Putamen (tissue), 1 donor: ENCODE data around the gene SLC44A1.
A peak's percentile ranks its signal among the peaks of the same experiment; 100 is the strongest.

Source experiments
- DNase-seq: peaks from one replicate; pipeline ENCODE4 v3.0.0-alpha.2; 2016; ENCODE audit warnings: low spot score

Gene SLC44A1

DNA sequence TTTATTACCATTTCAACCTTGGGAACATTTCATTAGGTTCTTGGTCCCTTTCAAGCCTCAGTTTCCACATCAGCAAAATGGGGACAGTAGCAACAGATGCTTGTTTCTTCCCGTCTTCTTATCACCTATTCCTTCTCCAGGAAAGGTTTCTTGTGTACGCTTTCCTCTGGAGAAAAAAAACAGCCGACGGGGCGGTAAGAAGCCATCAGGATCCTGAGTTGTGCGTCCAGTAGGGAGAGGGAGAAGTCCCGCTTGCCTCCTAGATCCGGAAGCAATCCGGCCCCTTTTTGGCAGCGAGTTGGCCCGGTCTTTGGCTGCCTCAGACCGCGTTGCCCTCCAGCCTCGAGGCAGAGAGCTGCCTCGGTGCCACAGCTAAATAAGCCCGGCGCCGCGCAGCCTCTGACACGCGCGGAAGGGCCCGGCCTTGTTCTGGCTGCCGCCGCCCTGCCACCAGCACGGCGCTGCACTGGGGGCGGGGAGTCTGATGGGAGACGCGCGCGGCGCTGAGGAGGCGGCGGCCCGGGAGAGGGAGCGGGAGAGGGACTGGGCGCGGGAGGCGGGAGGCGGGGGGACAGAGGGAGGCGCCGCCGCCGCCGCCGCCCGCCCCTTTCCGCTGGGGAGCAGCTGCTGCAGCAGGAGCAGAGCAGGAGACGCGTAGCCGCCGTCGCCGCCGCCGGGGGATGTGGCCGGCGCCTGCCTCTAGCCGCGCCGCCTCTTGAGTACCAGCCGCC lies at the start of gene SLC44A1:
Gene SLC44A1 (plus strand): TSS at position 649 of the 731 bp plus-strand sequence. CDS start 218 bp downstream, outside the sequence.
- DNase-seq, result peak; percentile 98

GRCh38 chr9:105195259-105195658 lies 49.2 kb upstream of the SLC44A1 start:
- no peak for DNase-seq

- no peak for DNase-seq
Observed at GRCh38 chr9:105198023-105198422, 46.4 kb upstream of the SLC44A1 start.

DNA sequence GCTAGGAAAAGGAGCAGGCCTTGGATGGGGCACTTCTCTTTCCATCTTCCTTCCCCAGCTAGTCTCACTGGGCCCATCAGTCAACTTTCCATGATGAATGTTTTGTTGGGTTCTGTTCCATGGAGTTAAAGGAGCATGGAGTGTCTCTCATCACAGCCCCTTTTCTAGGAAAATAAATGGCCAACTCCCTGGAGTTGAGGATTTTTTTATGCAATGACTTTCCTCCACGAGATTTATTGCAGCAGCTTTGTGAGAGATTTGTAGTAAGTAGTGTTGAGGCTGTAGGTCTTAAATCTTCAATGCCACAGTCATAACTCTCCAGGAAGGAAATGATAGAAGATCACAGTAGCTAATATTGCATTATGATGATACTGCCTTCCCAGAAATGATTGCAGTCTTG lies 45.6 kb upstream of the SLC44A1 start:
- no peak for DNase-seq

DNA sequence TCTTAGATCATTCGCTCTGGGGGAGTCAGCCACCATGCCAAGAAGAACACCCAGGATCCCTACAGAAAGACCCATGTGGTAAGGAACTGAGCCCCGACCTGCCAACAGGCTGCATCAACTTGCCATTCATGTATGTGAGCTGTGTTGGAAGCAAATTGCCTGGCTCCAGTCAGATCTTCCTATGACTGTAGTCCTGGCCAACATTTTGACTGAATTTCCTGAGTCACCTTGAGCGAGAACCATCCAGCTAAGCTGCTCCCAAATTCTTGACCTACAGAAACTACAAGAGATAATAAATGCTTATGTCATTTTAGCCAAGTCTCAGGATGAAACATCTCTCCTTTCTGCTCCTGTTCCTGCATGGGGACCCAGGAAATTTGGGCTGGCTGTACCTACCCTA lies 40.0 kb upstream of the SLC44A1 start:
- DNase-seq, result no peak

DNA sequence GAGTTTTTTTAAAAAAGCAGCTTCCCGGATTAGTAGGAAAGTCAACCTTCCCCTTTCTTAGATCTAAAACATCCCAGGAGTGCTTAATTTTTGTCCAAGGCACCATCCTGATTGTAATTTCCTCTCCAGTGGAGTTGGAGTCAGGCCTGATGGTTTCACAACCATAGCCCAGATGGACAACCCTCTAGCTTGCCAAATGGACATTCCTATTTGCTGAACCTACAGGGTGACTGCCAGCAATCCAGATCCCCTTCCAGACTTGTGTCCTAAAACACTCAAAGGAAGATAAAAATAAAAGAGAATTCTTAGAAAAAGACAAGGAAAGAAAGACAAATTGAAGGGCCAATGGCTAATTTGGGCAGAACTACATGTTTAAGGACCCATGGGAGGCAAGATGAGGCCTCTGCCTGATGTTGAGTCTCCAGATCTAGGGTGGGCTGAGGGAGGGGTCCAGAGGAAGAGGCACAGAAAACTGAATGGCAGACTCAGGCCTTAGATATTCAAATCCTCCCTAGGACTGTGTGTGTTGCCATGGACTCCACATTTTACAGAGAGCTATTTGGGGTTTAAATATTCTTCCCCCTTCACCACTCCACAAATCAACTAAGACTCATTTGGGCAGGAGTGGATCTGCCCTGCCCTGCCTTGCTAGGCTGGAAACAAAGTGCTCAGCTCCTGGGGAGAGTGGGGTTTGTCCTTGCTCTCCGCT lies 38.5 kb upstream of the SLC44A1 start:
- DNase-seq, result no peak

DNA sequence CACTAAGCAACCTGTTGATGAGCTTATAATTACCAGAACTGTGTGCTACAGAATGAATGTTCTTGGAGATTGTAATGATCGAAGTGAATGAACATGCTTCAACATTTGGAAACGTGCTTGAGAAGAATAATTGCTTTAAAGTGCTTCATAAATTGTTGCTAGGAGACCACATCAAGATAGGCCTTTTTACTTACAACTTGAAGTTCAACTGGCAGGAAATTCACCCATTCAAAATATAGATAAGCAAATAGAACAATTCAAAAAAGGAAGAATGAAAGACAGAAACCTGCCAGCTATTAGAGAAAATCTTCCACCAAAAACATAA lies 38.0 kb upstream of the SLC44A1 start:
- DNase-seq, result no peak

DNA sequence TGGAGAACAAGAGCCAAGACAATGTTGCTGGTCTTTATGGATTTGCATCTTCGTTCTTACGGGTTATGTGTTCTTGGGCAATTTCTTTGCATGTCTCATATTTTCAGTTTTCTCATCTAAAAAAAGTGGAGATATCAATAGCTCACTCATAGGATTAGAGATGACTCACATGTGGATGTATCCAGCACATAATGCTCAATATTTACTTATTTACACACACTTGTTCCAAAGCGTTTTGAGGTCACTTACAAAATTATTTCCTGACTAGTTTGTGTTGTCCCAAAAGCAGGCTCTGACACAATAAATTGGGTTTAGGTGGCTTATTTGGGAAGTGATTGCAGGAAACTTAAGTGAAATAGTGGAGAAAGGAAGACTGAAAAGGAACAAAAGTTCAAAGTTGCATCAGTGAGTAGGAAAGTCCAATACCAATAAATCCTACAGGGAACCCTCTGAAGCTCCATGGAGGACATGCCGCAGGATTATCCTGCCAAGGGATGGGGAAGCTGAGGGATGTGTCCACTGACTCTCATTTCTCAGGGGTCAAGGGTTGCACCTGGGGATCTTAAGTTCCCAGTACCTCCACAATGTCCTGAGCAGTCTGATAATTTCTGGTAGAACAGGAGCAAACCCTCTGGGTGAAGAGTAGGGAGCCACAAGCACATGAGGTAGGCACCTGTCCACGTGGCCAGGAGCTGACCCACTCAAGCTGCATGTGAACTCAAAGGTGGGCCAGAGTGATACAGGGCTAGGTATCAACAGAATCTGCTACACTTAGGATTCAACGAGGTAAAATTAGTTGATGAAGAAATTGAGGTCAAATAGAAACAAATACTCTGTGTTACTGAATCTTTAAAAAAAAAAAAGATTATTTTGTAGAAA lies 37.4 kb upstream of the SLC44A1 start:
- no peak for DNase-seq

GRCh38 chr9:105216440-105217178 lies 27.8 kb upstream of the SLC44A1 start:
- peak; percentile 70 for DNase-seq

- no peak for DNase-seq
Observed at GRCh38 chr9:105218673-105219072, 25.8 kb upstream of the SLC44A1 start.

- no peak for DNase-seq
Observed at GRCh38 chr9:105219291-105219805, 25.1 kb upstream of the SLC44A1 start.

- no peak for DNase-seq
Observed at GRCh38 chr9:105220451-105220850, 24.0 kb upstream of the SLC44A1 start.

DNA sequence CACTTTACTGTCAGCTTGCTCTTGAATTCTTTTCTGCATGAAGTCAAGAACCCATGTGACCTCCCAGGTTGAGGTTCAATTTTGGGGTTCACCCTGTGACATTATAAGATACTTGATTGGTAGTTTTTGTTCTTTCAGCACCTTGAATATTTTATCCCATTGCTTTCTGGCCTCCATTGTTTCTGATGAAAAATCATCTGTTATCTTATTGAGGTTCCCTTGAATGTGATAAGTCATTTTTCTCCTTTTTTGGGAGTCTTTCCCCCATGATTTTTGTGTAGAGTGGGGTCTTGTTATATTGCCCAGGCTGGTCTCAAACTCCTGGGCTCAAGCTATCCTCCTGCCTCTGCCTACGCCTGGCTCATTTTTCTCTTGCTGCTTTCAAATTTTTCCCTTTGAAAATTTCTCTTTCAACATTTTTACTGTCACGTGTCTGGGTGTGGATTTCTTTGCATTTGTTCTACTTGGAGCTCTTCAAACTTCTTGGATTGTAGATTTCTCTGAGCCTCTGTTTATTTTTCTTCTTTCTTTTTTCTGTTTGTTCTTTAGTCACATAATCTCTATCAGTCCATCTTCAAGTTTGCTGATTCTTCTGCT lies 20.8 kb upstream of the SLC44A1 start:
- DNase-seq, result no peak

DNA sequence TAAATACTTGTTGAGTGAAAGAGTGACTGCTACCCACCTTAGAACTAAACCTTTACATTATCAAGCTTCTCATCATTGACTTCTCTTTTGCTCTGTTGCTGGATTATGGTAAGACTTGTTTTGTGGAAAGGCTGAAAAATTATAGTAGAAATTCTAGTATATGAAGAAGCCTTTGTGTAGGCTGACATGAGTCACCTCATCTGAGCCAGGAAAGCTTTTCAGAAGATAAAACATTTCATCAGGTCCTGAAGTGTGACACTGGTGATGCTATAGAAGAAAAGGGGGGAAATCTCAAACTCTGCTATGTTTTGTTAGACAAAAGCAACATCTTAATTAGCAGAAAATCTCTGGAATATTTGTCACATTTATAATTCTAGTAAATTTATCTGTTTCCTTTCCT lies 18.4 kb upstream of the SLC44A1 start:
- no peak for DNase-seq

- no peak for DNase-seq
Observed at GRCh38 chr9:105232207-105232606, 12.2 kb upstream of the SLC44A1 start.

- DNase-seq, result no peak
Observed at GRCh38 chr9:105233873-105234272, 10.6 kb upstream of the SLC44A1 start.

DNA sequence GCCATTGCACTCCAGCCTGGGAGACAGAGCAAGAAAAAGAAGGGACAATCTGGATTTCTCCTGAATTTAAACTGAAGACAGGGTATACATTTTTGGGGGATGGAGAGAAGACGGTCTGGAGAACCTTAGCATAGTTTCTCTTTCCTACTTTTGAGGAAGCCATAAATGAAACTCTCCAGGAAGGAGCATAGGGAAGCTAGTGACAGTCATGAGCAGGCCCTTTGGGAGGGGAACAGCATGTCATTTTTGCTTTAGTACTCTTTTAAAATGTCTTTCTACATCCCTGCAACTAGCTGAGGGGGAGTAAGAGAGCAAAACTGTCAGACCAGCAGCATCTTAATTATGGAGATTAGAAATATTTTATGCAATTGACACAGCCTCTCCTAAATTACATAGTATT lies 8.2 kb upstream of the SLC44A1 start:
- DNase-seq, result no peak

DNA sequence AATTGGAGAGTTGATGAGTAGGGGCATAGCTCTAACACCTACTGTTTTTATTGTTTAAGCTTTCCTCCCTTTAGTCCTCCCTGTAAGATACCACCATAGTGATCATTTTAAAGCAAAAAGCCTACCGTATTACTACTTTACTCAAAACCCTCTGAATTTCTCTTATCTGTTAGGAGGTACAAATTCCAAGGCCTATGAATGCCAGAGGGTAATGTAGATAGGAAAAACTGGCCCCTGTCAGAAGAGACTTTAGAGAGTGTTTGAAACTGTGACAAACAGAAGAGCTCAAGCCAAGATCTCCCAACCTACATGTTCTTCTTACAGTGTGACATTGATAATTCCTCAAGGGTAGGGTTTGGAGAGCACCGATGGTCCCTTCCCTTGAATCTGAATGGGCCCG lies 7.2 kb upstream of the SLC44A1 start:
- no peak for DNase-seq

DNA sequence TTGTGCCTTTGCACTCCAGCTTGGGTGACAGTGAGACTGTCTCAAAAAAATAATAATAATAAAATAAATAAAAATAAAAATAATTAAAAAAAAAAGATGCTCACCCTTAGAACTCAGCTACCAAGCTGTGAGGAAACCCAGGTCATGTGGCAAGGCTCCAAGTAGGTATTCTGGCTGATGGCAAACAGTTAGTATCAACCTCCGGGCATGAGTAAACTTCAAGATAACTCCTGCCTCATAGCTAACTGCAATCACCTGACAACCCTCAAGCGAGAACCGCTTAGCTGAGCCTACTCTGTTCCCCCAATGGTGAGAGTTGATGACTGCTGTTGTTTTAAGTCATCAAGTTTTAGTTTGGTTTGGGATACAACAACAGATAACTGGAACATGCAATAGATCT lies 6.1 kb upstream of the SLC44A1 start:
- DNase-seq, result no peak

DNA sequence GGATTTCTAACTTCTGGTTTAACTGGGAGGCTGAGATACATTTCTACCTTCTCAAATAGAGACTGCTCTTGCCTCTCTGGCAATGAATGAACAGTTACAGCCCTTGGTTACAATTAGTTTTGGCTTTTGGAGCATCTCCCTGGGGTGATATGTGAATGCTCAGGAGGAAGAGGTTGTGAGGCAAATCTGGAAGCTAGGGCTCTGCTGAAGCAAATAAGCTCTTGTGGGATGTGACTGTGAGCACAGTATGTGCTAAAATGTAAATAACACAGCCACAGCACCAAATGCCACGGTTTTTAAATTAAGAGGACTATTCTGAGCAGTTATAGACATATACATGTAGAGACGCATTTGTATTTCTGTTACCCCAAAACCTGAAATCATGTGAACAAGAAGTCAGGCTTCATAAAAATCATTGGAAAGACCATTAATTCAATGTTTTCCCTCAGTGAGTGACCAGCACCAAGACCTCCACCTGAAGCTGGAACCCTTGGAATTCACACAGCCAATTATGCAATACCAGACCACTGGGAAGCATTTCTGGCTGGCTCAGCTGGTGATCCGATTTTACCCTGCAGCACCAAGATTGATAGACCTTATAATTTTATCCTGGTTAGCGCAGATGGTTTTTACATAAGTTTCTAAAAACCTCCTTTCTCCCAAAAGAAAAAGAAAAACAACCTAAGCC lies 3.0 kb upstream of the SLC44A1 start:
- DNase-seq, result no peak

DNA sequence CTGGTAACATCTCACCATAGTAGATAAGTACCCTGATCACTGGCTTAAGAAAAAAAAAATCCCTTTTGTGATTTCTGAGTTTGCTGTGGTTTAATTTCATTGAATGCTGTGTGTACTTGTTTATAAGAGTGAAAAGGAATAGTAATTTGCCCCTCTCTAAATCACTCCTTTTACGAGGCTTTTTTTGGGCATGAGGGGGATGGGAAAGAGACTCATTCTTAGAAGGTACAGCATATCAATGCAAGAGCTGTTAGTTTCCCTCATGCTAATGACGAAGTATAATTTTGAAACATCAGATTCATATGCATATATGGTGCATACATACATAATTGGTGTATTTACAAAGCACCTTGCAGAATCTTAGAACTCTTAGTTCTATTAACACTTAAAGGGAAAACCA lies 2.4 kb upstream of the SLC44A1 start:
- DNase-seq, result no peak
